Adrenal gland (tissue), 5 donors: ENCODE data around the gene PFKM.

ENCODE experiments used
- POLR2A ChIP-seq, 2 donors: fragments of 450-650 bp; IDR thresholded peaks; one replicate each; pipeline ENCODE4 v1.6.1; 2017; ENCODE audit warnings: antibody characterized with exemption in 2 of 2, mild to moderate bottlenecking in 2 of 2, moderate library complexity in 1 of 2
- TF ChIP-seq, protein P1 (sequence below), 6 experiments: fragments of 450-650 bp in 4 of 6; fragments of 200-600 bp in 2 of 6; sonication (generic) in 1 of 6; IDR thresholded peaks; 1 replicate in 5 of 6; 2 replicates in 1 of 6; pipeline versions ENCODE4 v1.5.1 to v1.8.0; 2016 to 2021; ENCODE audit warnings: antibody characterized with exemption in 6 of 6, mild to moderate bottlenecking in 2 of 6, moderate library complexity in 1 of 6
- donor health status: DM: no; HTN: no; CAD: no.

DNA sequence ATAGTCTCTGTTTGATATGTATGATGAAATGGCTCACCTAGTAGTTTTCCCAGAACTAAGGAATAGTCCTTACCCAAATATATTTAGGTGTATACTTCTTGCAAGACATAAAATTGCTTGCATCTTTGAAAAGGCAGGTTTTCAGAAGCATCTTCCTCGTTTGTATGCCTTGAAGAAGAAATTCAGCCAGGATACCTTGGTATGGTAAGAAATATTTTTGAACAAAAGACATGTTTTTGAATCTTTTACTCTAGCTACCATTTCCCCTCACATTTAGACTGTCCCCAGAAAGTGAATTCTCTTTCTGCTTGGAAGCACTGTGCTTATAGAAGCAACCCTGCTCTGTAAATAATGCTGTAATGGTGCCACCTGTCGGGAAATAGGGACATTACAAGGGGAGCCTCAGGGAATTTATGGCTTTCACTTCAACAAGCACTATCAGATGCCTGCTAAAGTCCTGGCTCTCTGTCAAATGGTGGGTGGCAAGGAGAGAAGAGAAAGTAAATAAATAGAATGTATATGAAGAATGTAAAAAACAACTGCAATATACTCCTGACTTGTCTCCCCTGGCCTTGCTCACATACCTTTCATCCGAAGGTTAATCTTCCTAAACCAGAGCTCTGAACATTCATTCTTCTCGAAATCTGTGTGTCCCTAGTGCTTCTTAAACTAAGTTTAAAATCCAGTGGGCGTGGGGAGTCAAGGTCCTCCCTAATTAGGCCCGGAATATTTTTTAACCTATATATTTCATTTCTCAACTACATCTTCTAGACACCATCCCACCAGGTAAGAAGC, 70.4 kb downstream of the PFKM start:
- TF ChIP-seq, protein P1, sequence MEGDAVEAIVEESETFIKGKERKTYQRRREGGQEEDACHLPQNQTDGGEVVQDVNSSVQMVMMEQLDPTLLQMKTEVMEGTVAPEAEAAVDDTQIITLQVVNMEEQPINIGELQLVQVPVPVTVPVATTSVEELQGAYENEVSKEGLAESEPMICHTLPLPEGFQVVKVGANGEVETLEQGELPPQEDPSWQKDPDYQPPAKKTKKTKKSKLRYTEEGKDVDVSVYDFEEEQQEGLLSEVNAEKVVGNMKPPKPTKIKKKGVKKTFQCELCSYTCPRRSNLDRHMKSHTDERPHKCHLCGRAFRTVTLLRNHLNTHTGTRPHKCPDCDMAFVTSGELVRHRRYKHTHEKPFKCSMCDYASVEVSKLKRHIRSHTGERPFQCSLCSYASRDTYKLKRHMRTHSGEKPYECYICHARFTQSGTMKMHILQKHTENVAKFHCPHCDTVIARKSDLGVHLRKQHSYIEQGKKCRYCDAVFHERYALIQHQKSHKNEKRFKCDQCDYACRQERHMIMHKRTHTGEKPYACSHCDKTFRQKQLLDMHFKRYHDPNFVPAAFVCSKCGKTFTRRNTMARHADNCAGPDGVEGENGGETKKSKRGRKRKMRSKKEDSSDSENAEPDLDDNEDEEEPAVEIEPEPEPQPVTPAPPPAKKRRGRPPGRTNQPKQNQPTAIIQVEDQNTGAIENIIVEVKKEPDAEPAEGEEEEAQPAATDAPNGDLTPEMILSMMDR (IDR thresholded peaks at IDR 0.05): peak; percentile 74 to 87 (median 83)
- no peak for TF ChIP-seq POLR2A (IDR thresholded peaks at IDR 0.05)
